ENCODE data around the gene CTXND2. TPM values are rescaled to one million over a fixed set of nuclear protein-coding genes. Genes with fewer than 3 reads are reported as not detected.

The CTXND2 gene
- total RNA-seq, 1 experiment from 2014 or later = not detected

DNA sequence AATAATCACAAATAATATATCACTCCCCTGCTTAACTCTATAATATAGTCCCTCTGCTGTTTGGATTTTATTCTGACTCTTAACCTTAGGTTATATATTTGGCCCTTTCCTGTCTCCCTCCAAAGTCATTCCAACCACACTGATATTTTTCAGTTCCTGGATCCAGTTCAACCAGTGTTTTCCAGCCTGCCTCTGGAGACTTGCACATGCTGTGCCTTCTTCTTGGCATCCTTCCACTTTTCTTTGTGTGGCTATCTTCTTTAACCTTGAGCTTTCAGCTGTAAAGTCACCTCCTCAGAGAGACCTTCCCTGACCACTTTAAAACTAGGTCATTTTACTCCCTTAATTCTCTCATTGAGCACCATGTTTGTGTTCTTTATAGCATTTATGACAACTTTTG lies 68.3 kb downstream of the CTXND2 start:
- no peak for DNase-seq (ENCODE audit: low read depth, low spot score)
- Histone ChIP-seq H3K9ac (ENCODE audit: low read length) (no peak overlapping the region), H3K4me2 (ENCODE audit: low read length) (no peak overlapping the region), H4K20me1 (ENCODE audit: insufficient read depth) (no peaks in the 10 kb centered on the region), H2AFZ (ENCODE audit: low read depth, low read length, poor library complexity, severe bottlenecking) (no peak overlapping the region), H3K79me2 (ENCODE audit: insufficient read depth, low read length) (no peaks in the 10 kb centered on the region), H3K4me1 (ENCODE audit: control insufficient read depth in 1 of 2, insufficient read depth in 2 of 2, low read length in 2 of 2) (no peaks in the 10 kb centered on the region), H3K9me2 (ENCODE audit: insufficient read depth) (no peaks in the 10 kb centered on the region), H3K36me3 (ENCODE audit: control insufficient read depth in 1 of 2, insufficient read depth in 2 of 2, low read length in 2 of 2) (peaks cover 41 to 46% of the 10 kb centered on the region in 2 experiments), H3K27ac (ENCODE audit: low read depth, low read length) (no peak overlapping the region), H3K9me3 (ENCODE audit: control insufficient read depth in 1 of 2, insufficient read depth in 1 of 2, low read depth in 1 of 2, low read length in 2 of 2) (no peaks in the 10 kb centered on the region), H3K27me3 (ENCODE audit: insufficient read depth, low read length) (no peaks in the 10 kb centered on the region), H3K4me3 (replicated peaks in 1 of 2; ENCODE audit: low read depth in 1 of 2, low read length in 2 of 2) (no peak overlapping the region)
- intact Hi-C loops (cut with micrococcal nuclease) = no loop called here
- ATAC-seq = no peak
- ChIA-PET POLR2A (no interaction called here), RAD21 (ENCODE audit: low non-redundant PET in 1 of 2, low total read pairs in 2 of 2, uncharacterized antibody in 2 of 2, unreplicated experiment in 2 of 2) (no interaction called here), CTCF (no interaction called here)
- BruUV-seq (replicated peaks) = no TSS peak
- TF ChIP-seq, protein P1, sequence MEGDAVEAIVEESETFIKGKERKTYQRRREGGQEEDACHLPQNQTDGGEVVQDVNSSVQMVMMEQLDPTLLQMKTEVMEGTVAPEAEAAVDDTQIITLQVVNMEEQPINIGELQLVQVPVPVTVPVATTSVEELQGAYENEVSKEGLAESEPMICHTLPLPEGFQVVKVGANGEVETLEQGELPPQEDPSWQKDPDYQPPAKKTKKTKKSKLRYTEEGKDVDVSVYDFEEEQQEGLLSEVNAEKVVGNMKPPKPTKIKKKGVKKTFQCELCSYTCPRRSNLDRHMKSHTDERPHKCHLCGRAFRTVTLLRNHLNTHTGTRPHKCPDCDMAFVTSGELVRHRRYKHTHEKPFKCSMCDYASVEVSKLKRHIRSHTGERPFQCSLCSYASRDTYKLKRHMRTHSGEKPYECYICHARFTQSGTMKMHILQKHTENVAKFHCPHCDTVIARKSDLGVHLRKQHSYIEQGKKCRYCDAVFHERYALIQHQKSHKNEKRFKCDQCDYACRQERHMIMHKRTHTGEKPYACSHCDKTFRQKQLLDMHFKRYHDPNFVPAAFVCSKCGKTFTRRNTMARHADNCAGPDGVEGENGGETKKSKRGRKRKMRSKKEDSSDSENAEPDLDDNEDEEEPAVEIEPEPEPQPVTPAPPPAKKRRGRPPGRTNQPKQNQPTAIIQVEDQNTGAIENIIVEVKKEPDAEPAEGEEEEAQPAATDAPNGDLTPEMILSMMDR (IDR thresholded peaks at IDR 0.05 in 2 of 3, conservative IDR thresholded peaks at IDR 0.05 in 1 of 3; ENCODE audit: borderline replicate concordance in 1 of 3, insufficient read depth in 1 of 3, low read depth in 2 of 3, low read length in 2 of 3) = no peak
- TF ChIP-seq REST (IDR thresholded peaks at IDR 0.05; ENCODE audit: low read depth) (no peak), ZNF274 (IDR thresholded peaks at IDR 0.05; ENCODE audit: low read depth, low read length) (no peak), SIN3A (IDR thresholded peaks at IDR 0.05; ENCODE audit: low read depth) (no peak), YY1 (IDR thresholded peaks at IDR 0.05; ENCODE audit: extremely low read depth, insufficient replicate concordance, low read depth, low read length) (no peak), ELF1 (IDR thresholded peaks at IDR 0.05; ENCODE audit: borderline replicate concordance, low read depth) (no peak), ZFX (IDR thresholded peaks at IDR 0.05) (no peak), CEBPB (IDR thresholded peaks at IDR 0.05; ENCODE audit: low read depth) (no peak), EZH2phosphoT487 (IDR thresholded peaks at IDR 0.05; ENCODE audit: borderline replicate concordance) (no peak), POLR2AphosphoS5 (IDR thresholded peaks at IDR 0.05; ENCODE audit: low read depth, low read length) (no peak)
